ENCODE measurements around the gene TMEM232. TPM values are rescaled to one million over a fixed set of nuclear protein-coding genes. Genes with fewer than 3 reads are reported as not detected.

TMEM232 gene
- total RNA-seq, 1 donor from 2014 or later: 6.1 TPM

- Mint-ChIP-seq H3K4me3 (no peak overlapping the region), H3K4me1 (no peaks in the 10 kb centered on the region), H3K27ac (ENCODE audit: unreplicated experiment) (no peak overlapping the region), H3K9me3 (no peaks in the 10 kb centered on the region), H3K27me3 (ENCODE audit: low read depth) (no peaks in the 10 kb centered on the region), H3K36me3 (ENCODE audit: low read depth) (no peaks in the 10 kb centered on the region)
- TF ChIP-seq CTCF (conservative IDR thresholded peaks at IDR 0.05): no peak
- DNase-seq (ENCODE audit: low read depth, low spot score): no peak
Observed at GRCh38 chr5:110658006-110658405, 68.5 kb downstream of the TMEM232 start.

GRCh38 chr5:110653231-110653970 is 73.1 kb downstream of the TMEM232 start:
- Mint-ChIP-seq H3K27me3 (ENCODE audit: low read depth) (no peaks in the 10 kb centered on the region), H3K36me3 (ENCODE audit: low read depth) (no peaks in the 10 kb centered on the region), H3K4me1 (no peaks in the 10 kb centered on the region), H3K9me3 (no peaks in the 10 kb centered on the region), H3K27ac (ENCODE audit: unreplicated experiment) (no peak overlapping the region), H3K4me3 (no peak overlapping the region)
- no peak for TF ChIP-seq CTCF (conservative IDR thresholded peaks at IDR 0.05)
- no peak for DNase-seq (ENCODE audit: low read depth, low spot score)

GRCh38 chr5:110651507-110651906 is 75.0 kb downstream of the TMEM232 start:
- H3K27ac Mint-ChIP-seq (ENCODE audit: unreplicated experiment): no peak overlapping the region
- H3K27me3 Mint-ChIP-seq (ENCODE audit: low read depth): no peaks in the 10 kb centered on the region
- no peak for TF ChIP-seq CTCF (conservative IDR thresholded peaks at IDR 0.05)
- no peaks in the 10 kb centered on the region for H3K36me3 Mint-ChIP-seq (ENCODE audit: low read depth)
- H3K4me3 Mint-ChIP-seq: no peak overlapping the region
- no peaks in the 10 kb centered on the region for H3K9me3 Mint-ChIP-seq
- no peak for DNase-seq (ENCODE audit: low read depth, low spot score)
- H3K4me1 Mint-ChIP-seq: no peaks in the 10 kb centered on the region

- peaks cover 10% of the 10 kb centered on the region for H3K9me3 Mint-ChIP-seq
- H3K27me3 Mint-ChIP-seq (ENCODE audit: low read depth): no peaks in the 10 kb centered on the region
- H3K36me3 Mint-ChIP-seq (ENCODE audit: low read depth): no peaks in the 10 kb centered on the region
- no peak for TF ChIP-seq CTCF (conservative IDR thresholded peaks at IDR 0.05)
- no peaks in the 10 kb centered on the region for H3K4me1 Mint-ChIP-seq
- no peak overlapping the region for H3K4me3 Mint-ChIP-seq
- no peak overlapping the region for H3K27ac Mint-ChIP-seq (ENCODE audit: unreplicated experiment)
- DNase-seq (ENCODE audit: low read depth, low spot score): no peak
Observed at GRCh38 chr5:110644357-110644756, 82.1 kb downstream of the TMEM232 start.

GRCh38 chr5:110638970-110639902 is 87.2 kb downstream of the TMEM232 start:
- no peaks in the 10 kb centered on the region for H3K4me1 Mint-ChIP-seq
- H3K27ac Mint-ChIP-seq (ENCODE audit: unreplicated experiment): no peak overlapping the region
- no peak overlapping the region for H3K4me3 Mint-ChIP-seq
- no peak for TF ChIP-seq CTCF (conservative IDR thresholded peaks at IDR 0.05)
- no peaks in the 10 kb centered on the region for H3K36me3 Mint-ChIP-seq (ENCODE audit: low read depth)
- H3K9me3 Mint-ChIP-seq: peaks cover 10% of the 10 kb centered on the region
- no peaks in the 10 kb centered on the region for H3K27me3 Mint-ChIP-seq (ENCODE audit: low read depth)
- no peak for DNase-seq (ENCODE audit: low read depth, low spot score)

Measured in neural crest cell (in vitro differentiated cells).